CD1c-positive myeloid dendritic cell (primary cell): ENCODE measurements around the gene SYNPO2.

ENCODE experiments used
- DNase-seq: peaks from one replicate; pipeline ENCODE4 v3.0.0-alpha.2; 2016; ENCODE audit errors: extremely low spot score

SYNPO2 gene, protein sequence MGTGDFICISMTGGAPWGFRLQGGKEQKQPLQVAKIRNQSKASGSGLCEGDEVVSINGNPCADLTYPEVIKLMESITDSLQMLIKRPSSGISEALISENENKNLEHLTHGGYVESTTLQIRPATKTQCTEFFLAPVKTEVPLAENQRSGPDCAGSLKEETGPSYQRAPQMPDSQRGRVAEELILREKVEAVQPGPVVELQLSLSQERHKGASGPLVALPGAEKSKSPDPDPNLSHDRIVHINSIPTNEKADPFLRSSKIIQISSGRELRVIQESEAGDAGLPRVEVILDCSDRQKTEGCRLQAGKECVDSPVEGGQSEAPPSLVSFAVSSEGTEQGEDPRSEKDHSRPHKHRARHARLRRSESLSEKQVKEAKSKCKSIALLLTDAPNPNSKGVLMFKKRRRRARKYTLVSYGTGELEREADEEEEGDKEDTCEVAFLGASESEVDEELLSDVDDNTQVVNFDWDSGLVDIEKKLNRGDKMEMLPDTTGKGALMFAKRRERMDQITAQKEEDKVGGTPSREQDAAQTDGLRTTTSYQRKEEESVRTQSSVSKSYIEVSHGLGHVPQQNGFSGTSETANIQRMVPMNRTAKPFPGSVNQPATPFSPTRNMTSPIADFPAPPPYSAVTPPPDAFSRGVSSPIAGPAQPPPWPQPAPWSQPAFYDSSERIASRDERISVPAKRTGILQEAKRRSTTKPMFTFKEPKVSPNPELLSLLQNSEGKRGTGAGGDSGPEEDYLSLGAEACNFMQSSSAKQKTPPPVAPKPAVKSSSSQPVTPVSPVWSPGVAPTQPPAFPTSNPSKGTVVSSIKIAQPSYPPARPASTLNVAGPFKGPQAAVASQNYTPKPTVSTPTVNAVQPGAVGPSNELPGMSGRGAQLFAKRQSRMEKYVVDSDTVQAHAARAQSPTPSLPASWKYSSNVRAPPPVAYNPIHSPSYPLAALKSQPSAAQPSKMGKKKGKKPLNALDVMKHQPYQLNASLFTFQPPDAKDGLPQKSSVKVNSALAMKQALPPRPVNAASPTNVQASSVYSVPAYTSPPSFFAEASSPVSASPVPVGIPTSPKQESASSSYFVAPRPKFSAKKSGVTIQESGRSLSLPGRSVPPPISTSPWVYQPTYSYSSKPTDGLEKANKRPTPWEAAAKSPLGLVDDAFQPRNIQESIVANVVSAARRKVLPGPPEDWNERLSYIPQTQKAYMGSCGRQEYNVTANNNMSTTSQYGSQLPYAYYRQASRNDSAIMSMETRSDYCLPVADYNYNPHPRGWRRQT

DNA sequence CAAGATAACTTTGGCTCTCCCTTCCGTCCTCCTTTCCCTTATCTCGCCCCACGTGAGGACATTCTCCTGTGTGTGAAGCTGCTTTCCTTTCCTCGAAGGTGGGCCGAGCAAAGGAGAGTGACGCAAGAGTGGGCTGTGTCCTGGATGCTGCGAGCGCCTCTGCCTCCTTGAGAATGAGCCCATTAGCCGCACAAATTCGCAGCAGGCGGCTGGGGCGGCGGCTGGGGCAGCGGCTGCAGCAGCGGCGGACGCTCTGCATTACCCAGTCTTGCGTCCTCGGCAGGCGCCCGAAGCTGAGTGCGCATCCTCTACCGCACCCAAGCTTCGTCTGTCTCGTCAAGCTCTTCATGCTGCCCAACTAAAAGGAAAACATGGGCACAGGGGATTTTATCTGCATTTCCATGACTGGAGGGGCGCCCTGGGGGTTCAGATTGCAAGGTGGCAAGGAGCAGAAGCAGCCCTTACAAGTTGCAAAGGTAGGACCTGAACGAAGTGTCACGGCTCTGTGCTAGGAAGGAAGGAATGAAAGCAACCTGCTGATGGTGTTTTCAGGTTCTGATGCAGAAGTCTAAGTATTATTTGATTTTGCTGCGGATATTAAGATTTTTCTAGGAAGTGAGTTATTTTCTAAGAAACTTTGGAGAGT is at the start of gene SYNPO2:
Gene SYNPO2 (plus strand): TSS at position 189 of the 646 bp plus-strand sequence. CDS start 183 bp downstream, at position 372.
- peak; percentile 12 for DNase-seq

DNA sequence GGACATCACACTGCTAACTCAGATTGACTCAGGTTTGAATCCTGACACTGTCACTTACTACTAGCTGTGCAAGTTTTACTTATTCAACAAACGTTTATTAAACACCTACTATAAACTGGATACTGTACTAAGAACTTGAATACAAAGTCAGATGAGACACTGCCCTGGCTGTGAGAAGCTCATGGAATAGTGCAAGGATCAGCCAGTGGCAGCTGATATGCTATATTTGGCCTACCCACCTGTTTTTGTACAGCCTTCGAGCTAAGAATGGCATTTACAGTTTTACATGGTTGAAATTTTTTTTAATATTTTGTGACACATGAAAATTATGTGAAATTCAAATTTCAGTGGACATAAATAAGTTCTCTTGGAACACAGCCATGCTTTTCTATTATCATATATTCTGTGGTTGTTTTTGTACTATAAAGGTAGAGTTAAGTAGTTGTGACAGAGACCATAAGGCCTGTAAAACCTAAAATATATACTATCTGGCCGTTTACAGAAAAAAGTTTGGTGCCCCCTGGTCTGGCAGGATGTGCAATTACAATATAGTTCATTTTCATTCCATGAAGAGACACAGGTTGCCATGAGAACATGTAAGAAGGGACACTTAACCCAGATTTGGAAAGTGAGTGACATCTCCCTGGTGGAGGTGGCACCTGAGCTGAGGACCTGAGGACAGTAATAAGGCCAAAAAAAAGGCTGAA is 49.3 kb upstream of the SYNPO2 start:
- peak; percentile 39 for DNase-seq

DNA sequence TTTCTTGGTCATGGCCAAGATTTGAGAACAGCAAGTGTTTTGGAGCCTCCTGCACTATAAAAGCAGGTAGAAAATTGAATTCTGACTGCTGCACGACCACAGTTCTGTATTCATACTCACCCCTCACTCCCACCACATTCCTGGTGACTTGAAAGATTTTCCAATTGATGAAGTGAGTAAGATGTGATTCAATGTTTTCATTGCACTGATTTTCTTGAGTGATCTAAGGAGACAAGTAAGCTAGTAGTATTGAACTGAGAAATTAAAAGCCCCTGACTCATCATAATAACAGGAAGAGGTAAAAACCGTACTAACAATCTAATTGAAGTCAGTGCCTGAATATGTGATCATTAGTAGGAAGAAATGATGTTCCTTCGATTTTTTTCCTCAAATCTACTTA is 46.6 kb upstream of the SYNPO2 start:
- DNase-seq: no peak

DNA sequence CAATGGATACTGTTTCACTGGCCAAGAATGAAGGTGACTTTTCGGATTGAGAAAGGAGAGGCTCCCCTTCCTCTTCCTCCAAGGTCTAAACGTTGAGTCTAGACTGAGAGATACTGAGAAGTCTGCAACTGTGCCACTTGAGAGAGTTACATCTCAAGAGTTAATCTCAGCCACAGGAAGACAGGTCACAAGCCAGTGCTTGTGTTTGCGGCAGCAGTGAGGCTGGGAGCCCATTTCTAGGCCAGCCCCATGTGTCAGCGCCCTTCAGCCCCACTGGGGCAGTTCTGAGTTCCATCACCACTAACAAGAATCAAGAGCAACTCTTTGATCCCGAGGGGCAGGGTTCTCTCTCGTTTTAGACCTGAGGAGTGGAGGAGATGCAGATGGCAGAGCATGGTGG is 45.4 kb upstream of the SYNPO2 start:
- no peak for DNase-seq

DNA sequence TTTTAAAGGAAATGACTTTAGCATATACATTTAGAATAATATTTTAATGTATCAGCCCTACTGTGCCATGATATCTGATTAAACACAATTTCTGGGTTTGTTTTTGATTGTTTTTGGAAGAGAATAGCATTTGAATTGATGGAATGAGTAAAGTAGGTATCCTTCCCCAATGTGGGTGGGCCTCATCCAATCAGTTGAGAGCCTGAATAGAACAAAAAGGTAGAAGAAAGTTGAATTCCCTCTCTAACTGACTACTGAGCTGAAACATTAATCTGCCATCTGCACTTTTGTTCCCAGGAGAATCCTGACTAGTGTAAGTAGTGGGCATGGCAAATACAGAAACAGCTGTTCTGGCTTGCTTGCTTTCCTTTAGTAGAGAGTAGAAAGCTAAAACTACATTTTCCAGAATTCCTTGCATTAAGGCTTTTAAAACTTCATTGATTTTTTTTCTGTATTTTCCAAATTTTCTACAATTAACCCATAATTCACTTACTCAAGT is 43.1 kb upstream of the SYNPO2 start:
- no peak for DNase-seq

DNA sequence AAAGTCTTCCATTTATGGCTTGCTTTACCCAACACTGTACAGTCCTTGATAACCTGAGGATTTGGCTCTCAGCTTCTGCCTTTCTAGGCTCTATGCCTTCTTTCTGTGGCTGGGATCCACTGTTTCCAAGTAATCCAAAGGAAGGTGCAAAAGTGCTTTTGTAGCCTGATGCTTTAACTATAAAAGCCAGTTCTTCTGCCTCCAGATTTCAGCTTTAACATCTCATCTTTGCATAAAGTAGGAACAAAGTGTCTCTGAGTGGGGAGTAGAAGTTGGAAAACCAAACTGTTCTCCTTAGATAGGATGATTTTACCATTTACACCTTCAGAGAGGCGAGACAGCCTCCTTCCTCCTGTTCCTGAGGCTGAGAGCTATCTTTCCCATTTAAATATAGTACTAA is 41.7 kb upstream of the SYNPO2 start:
- no peak for DNase-seq

DNA sequence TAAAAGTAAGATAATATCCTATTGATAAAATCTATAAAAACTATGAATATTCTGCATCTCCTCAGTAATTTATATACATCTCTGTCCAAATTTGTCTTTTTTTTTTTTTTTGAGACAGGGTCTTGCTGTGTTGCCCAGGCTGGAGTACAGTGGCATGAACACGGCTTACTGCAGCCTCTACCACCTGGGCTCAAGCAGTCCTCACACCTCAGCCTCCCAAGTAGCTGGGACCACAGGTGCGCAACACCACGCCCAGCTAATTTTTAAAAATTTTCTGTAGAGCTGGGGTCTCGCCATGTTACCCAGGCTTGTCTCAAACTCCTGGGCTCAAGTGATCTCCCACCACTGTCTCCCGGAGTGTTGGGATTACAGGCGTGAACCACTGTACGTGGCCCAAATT is 40.4 kb upstream of the SYNPO2 start:
- no peak for DNase-seq

DNA sequence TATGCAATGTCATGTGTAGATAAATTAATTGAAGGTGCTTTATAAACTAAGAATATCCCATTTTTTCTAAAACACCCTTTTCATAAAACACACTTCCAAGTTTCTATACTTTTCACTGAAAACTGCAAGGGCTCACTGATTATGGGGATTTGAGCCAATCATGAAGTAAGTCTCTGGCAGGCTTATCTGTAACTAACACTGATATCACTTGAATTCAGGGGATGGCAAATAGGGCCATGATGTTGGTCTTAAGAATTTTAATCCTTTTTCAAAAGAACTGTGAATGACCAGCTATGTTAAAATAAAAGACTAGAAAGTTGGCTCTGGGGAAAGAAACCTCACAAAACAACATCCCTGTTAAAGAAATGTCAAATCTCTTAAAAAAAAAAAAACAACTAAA is 39.8 kb upstream of the SYNPO2 start:
- DNase-seq: no peak

DNA sequence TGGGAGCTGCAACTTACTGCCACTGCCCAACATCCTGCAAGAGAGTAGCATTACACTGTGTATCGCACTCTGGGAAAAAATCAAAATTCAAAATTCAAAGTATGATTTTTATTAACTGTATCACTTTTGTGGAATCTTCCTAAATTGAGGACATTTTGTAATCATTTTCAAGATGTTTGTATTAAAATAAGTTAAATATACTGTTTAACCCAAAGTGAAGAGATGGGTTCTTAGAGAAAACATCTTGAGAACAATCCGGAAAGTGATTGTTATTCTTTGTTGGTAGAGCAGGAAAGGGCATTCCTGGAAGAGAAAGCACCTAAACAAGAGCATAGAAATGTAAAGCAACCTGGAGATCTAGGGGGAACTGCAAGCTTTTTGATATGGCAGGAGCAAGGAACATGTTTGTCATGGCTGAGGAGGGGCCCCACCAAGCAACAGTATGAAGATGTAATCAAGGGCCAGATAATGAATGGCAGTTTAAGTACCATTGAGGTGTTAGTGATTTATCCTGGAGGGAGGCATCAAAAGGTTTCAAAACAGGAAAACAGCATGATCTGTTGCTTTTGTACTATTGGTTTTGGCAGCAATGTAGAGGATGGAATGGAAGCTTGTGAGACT is 38.7 kb upstream of the SYNPO2 start:
- no peak for DNase-seq

DNA sequence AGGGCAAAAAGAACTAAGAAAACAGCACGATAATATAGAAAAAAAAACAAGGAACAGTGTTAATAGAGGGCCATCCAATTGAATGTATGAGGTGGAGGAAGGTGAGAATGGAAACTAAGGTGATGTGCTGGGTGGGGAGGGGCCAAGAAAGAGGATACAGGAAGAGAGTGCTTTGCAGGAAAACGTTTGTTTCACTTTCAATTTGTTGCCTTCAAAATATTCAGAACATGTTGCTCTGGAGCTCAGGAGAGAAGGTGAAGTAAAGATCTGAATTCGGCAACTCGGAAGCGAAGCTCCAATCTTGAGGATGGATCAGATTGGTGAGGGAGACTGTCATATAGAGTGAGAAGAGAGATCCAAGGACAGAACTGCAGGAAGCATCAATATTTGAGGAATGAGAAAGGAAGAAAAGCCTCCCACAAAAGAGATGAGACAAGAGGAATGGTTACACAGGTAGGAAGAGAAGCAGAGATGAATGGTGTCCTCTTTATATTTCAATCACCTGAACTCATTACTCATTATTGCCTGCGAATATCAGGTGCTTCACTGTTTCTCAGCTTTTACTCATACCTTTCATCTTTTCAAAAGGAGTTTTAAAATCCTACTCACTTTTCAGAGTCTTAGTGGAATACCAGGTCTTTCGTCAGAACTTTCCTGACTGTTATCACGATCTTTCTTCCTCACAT is 38.0 kb upstream of the SYNPO2 start:
- DNase-seq: peak; percentile 29

DNA sequence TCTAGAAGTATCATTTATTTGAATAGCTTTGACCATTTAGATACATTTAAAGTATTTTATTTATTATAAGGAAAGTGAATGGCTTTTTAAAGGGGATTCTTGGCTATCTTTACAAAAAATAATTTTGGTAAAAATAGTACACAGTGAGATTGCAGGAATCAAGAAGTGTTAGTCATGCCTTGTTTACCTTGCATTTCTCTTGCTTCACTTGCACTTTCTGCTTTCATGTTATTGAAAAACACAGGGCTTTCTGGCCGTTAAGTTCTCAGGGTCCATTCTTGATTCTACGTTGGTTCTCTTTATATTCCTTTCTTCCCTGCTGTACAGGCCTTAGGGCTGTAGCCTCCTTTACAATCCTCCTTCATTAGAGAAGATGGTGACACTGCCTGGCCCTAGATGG is 30.9 kb upstream of the SYNPO2 start:
- no peak for DNase-seq

DNA sequence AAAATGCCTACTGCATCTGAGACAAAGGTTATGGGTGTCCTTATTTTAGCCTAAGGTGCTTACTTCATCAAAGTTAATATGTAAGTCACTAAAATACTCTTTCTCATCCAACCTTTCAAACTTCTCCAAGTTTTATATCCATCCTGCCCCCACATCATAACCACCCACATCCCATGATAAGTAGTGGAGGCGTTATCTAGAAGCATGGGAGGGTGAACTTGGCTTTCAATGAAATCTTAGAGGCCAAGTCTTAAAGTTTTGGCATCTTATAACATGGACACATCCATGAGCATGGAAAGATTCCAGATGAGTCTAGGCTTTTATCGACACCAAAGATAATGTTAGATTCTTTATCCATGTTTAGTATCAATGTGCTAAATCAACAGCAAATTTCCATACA is 29.9 kb upstream of the SYNPO2 start:
- DNase-seq: no peak

DNA sequence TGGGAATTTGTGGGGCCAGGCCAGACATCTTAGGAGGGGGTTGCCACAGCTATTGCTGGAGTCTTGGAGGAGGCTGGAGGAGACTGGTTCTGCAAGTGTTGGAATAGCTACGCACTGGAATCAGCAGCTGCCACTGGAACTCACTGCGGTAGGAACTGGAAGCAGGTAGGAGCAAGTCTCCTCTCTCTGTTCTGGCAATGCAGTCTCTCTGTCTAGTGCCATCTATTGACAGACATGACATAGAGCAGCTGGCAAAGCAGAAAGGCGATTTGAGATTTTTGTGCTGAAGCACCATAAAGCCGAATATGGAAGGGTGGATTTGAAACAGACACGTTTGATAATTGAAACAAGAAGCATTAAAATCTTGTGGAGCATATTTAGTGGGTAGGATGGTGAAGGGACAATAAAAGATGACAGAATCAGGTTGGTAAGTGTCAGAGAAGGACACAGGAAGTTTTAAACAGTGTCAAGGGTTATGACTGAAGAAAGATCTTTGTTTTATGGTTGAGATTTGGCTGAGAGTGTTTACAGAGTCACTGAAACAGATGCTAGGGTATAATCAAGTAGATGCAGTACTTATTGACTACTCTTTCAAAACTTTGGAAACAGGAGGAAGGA is 23.5 kb upstream of the SYNPO2 start:
- peak; percentile 3 for DNase-seq

DNA sequence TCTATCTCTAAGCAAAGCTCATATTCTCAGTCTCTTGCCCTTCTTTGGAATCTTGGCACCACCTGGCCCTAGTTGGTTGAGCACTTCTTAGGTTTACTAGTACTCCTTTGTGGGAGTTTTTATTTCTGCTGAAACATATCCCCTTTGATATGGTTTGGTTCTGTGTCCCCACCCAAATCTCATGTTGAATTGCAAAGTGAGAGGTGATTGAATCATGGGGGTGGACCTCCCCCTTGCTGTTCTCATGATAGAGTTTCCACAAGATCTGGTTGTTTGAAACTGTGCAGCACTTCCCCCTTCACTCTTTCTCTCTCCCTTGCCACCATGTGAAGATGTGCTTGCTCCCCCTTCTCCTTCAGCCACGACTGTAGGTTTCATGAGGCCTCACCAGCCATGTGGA is 22.2 kb upstream of the SYNPO2 start:
- no peak for DNase-seq

DNA sequence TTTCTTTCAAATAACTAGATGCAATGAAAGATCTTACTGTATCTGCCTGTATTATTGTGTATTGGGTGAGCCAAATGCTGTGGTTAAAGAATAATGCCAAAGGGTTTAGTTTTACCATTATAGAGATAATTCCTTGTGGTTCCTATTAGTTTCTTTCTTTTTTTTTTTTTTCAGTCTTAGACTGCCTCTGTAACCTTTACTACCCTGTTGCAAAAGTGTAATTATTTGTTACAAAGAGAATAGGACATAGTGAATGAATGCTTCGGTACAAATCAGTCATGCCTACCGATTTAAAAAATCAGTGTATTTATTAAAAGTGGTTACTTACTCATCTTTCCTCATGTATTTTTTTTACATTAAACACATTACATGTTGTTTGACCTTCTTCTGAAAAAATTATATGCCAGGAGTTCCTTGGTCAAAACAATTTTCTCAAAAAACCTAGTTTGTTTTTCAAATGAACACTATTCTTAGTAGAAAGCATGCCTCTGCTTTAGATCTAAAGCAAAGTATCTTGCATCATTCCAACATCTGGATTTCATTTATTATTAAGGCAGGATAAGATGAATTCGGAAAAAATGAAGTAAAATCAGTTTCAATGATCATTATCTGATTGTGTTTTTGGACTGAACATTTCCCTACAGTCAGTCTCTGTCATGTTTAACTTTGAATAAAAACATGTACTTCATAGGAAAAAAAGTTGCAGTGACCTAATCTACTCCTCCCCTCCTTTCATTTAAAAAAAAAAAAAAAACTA is 21.2 kb upstream of the SYNPO2 start:
- DNase-seq: no peak

DNA sequence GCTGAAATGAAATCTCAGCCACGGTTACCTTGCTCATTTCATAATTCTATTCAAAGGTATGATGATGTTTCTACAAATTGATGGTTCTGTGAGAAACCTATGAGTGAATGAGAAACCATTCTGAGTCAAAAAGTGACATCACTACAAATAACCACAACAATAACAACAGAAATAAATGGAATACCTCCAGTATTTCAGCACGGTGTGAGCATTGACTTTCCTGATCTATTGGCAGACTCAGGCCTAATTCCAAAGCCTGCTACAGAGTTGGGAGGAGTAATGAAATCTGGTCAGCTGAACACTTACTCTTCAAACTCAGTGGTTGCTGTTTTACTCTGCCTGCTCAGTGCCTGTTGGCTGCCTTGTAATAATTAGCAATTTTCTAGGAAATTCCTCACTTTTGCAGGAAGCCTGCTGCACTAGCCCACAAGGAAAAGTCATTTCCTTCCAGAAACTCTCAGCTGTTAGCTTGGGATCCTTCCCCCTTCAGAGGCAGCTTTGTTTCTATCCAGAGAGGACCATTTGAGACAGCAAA is 18.8 kb upstream of the SYNPO2 start:
- no peak for DNase-seq

DNA sequence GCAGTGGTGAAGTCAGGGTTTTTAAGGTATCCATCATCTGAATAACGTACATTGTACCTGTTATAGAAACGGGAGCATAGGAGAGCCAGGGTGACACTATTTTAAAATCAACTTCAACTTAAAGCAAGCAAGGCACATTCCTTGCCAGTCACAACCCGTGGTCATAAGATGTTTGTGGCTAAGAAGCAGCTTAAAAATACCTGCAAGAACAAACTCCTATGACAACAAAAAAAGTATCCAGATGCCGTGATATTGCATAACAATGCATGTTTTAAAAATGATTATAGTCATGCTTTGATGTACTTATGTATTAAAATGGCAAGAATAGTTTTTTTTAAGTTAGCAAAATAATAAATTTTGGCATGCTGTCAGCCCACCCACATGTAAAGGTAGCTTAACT is 16.5 kb upstream of the SYNPO2 start:
- DNase-seq: no peak

DNA sequence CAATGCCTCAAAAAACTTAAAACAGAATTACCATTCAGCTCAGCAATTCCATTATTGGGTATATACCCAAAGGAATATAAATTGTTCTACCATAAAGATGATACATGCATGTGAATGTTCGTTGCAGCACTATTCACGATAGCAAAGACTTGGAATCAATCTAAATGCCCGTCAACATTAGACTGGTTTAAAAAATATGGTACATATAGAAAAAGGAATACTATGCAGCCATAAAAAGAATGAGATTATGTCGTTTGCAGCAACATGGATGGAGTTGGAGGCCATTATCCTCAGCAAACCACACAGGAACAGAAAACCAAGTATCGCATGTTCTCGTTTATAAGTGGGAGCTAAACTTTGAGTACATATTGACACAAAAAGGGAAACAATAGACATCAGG is 10.9 kb upstream of the SYNPO2 start:
- no peak for DNase-seq
